Left lung (tissue), 10 donors: Measurements from ENCODE around the gene WIPI1. TPM values are rescaled to one million over a fixed set of nuclear protein-coding genes. Genes with fewer than 3 reads are reported as not detected.
A peak's percentile ranks its signal among the peaks of the same experiment; 100 is the strongest.

Experiments used
- ATAC-seq: fragments of 200-7000 bp; cut with Tn5 transposase; one replicate; pipeline ENCODE4 v1.9.1; 2020; ENCODE audit warnings: moderate library complexity
- DNase-seq, 4 donors: peaks; one replicate each; pipeline ENCODE4 v3.0.0-alpha.2; 2013 to 2020
- H3K27ac ChIP-seq, 2 donors: fragments of 200-600 bp; sonication (generic) in 1 of 2; one replicate each; pipeline versions ENCODE4 v1.5.0 to v1.8.0; 2020 to 2021
- H3K27me3 ChIP-seq, 2 donors: fragments of 200-600 bp; sonication (generic) in 1 of 2; one replicate each; pipeline versions ENCODE4 v1.5.0 to v1.8.0; 2020 to 2021
- H3K36me3 ChIP-seq, 2 donors: fragments of 200-600 bp; sonication (generic) in 1 of 2; one replicate each; pipeline versions ENCODE4 v1.5.0 to v1.8.0; 2020 to 2021
- H3K4me1 ChIP-seq, 2 donors: fragments of 200-600 bp; one replicate each; pipeline ENCODE4 v1.8.0; 2021
- H3K4me3 ChIP-seq, 2 donors: fragments of 200-600 bp; sonication (generic) in 1 of 2; one replicate each; pipeline versions ENCODE4 v1.5.0 to v1.8.0; 2020 to 2021; ENCODE audit warnings: mild to moderate bottlenecking in 1 of 2
- H3K9me3 ChIP-seq, 2 donors: fragments of 200-600 bp; sonication (generic) in 1 of 2; one replicate each; pipeline versions ENCODE4 v1.5.0 to v1.8.0; 2020 to 2021
- CTCF ChIP-seq, 2 donors: fragments of 200-600 bp; sonication (generic) in 1 of 2; IDR thresholded peaks; one replicate each; pipeline versions ENCODE4 v1.5.0 to v1.8.0; 2021; ENCODE audit warnings: antibody characterized with exemption in 2 of 2
- intact Hi-C, 2 donors: fragments of 100-400 bp; cut with DNase I; formaldehyde crosslinking; loops; one replicate each; pipeline versions ENCODE4 v1.11.2 to v1.14.2; 2022
- polyA plus RNA-seq, 6 donors: library from polyadenylated mRNA; unstranded; fragments of 120-200 nt; gene quantifications; one replicate each; pipeline ENCODE4 v1.2.1, GENCODE V29; 2013; ENCODE audit not compliant: insufficient read length in 6 of 6
- total RNA-seq, 2 donors: library from RNA; stranded (reverse); fragmentation: NEBNext Ultra II Directional; extraction: Animal tissue kit (Norgen Biotek cat#: 25700); gene quantifications; one replicate each; pipeline ENCODE4 v1.2.1, GENCODE V29; 2021
- donor health status: DM: no; HTN: yes; CAD: no.
- donor health status: DM: no; HTN: no; CAD: no.

WIPI1 gene
- total and polyA plus RNA-seq, 8 donors, result 19.2 to 57.1 (median 21.7) TPM

GRCh38 chr17:68461589-68461988, 4.3 kb upstream of the WIPI1 start:
- H3K4me1 ChIP-seq, result peaks cover 0 to 37% of the 10 kb centered on the region in 2 donors
- DNase-seq, result no peak
- no peak for TF ChIP-seq CTCF (IDR thresholded peaks at IDR 0.05)
- no peaks in the 10 kb centered on the region for H3K27me3 ChIP-seq
- H3K4me3 ChIP-seq, result no peak overlapping the region
- H3K36me3 ChIP-seq, result no peaks in the 10 kb centered on the region
- H3K27ac ChIP-seq, result peak overlapping the region in 1 of 2 donors; percentile 34
- ATAC-seq, result no peak
- intact Hi-C loops, result loop anchor here in 1 of 2 donors (5.0 to 10.0 kb wide), 2 partner anchors 199 to 287 kb away; no protein-coding TSS in a partner anchor
- no peaks in the 10 kb centered on the region for H3K9me3 ChIP-seq

- Histone ChIP-seq H3K4me3 (no peak overlapping the region), H3K27ac (peak overlapping the region in 1 of 2 donors; percentile 34), H3K9me3 (no peaks in the 10 kb centered on the region), H3K27me3 (no peaks in the 10 kb centered on the region), H3K4me1 (peaks cover 0 to 41% of the 10 kb centered on the region in 2 donors), H3K36me3 (no peaks in the 10 kb centered on the region)
- no peak for TF ChIP-seq CTCF (IDR thresholded peaks at IDR 0.05)
- intact Hi-C loops, result loop anchor here in 1 of 2 donors (5.0 to 10.0 kb wide), 2 partner anchors 199 to 286 kb away; no protein-coding TSS in a partner anchor
- DNase-seq (no peak), ATAC-seq (no peak)
Measured at GRCh38 chr17:68461122-68461539, 3.8 kb upstream of the WIPI1 start.

- Histone ChIP-seq H3K36me3 (no peaks in the 10 kb centered on the region), H3K4me3 (no peak overlapping the region), H3K4me1 (peaks cover 0 to 42% of the 10 kb centered on the region in 2 donors), H3K27ac (peak overlapping the region in 1 of 2 donors; percentile 34), H3K27me3 (no peaks in the 10 kb centered on the region), H3K9me3 (no peaks in the 10 kb centered on the region)
- DNase-seq, result no peak
- no peak for TF ChIP-seq CTCF (IDR thresholded peaks at IDR 0.05)
- intact Hi-C loops, result loop anchor here in 1 of 2 donors (5.0 to 10.0 kb wide), 2 partner anchors 198 to 286 kb away; no protein-coding TSS in a partner anchor
- ATAC-seq, result no peak
Measured at GRCh38 chr17:68460715-68461114, 3.4 kb upstream of the WIPI1 start.

- no peak for DNase-seq
Measured at GRCh38 chr17:68460146-68460545, 2.9 kb upstream of the WIPI1 start.

More at GRCh38 chr17:68460146-68460545, 2.9 kb upstream of the WIPI1 start:
- Histone ChIP-seq H3K27me3 (no peaks in the 10 kb centered on the region), H3K4me3 (no peak overlapping the region), H3K36me3 (no peaks in the 10 kb centered on the region), H3K27ac (no peak overlapping the region), H3K4me1 (peaks cover 5 to 48% of the 10 kb centered on the region in 2 donors), H3K9me3 (no peaks in the 10 kb centered on the region)
- no peak for TF ChIP-seq CTCF (IDR thresholded peaks at IDR 0.05)
- intact Hi-C loops, result loop anchor here in 1 of 2 donors (5.0 to 10.0 kb wide), 2 partner anchors 198 to 285 kb away; no protein-coding TSS in a partner anchor
- ATAC-seq, result no peak
